Gastrocnemius medialis (tissue), 4 donors: ENCODE results near the gene PLA2G4D. TPM values are rescaled to one million over a fixed set of nuclear protein-coding genes. Genes with fewer than 3 reads are reported as not detected.

Experiments
- ATAC-seq, 2 donors: fragments of 150-250 bp; one replicate each; pipeline ENCODE4 v1.9.1; 2016
- DNase-seq, 2 donors: peaks; one replicate each; pipeline ENCODE4 v3.0.0-alpha.2; 2019
- H3K27ac ChIP-seq, 4 donors: fragments of 200-600 bp; sonication (generic); 1 replicate in 1 of 4; 2 replicates in 3 of 4; pipeline ENCODE4 v1.5.1; 2016 to 2018; ENCODE audit warnings: mild to moderate bottlenecking in 2 of 4, moderate library complexity in 1 of 4
- H3K27me3 ChIP-seq, 3 donors: fragments of 200-600 bp; sonication (generic) in 2 of 3; 1 replicate in 1 of 3; 2 replicates in 2 of 3; pipeline versions ENCODE4 v1.5.1 to v1.6.0; 2016 to 2019; ENCODE audit warnings: mild to moderate bottlenecking in 1 of 3, moderate library complexity in 1 of 3
- H3K36me3 ChIP-seq, 2 donors: fragments of 200-600 bp; sonication (generic) in 1 of 2; one replicate each; pipeline ENCODE4 v1.5.1; 2017 to 2018
- H3K4me1 ChIP-seq, 2 donors: fragments of 200-600 bp; sonication (generic) in 1 of 2; one replicate each; pipeline ENCODE4 v1.5.1; 2016 to 2017; ENCODE audit warnings: mild to moderate bottlenecking in 2 of 2
- H3K4me3 ChIP-seq, 4 donors: fragments of 200-600 bp; sonication (generic) in 3 of 4; 1 replicate in 1 of 4; 2 replicates in 3 of 4; pipeline ENCODE4 v1.5.1; 2016 to 2019; ENCODE audit warnings: mild to moderate bottlenecking in 2 of 4
- H3K9me3 ChIP-seq, 3 donors: fragments of 200-600 bp; sonication (generic) in 2 of 3; 1 replicate in 1 of 3; 2 replicates in 2 of 3; pipeline ENCODE4 v1.5.1; 2016 to 2019
- POLR2A ChIP-seq, 2 donors: fragments of 450-650 bp; IDR thresholded peaks; one replicate each; pipeline ENCODE4 v1.6.1; 2017; ENCODE audit warnings: antibody characterized with exemption in 2 of 2, mild to moderate bottlenecking in 2 of 2, moderate library complexity in 2 of 2
- in situ Hi-C, 4 donors: fragments of 200-750 bp; cut with MboI; loops; one replicate each; pipeline versions ENCODE4 v1.15.0 to v1.8.0; 2017; ENCODE audit warnings: low sequenced_read_pairs in 4 of 4
- intact Hi-C: fragments of 100-400 bp; cut with DNase I; formaldehyde crosslinking; loops from one replicate; pipeline ENCODE4 v1.15.1; 2023; ENCODE audit warnings: low total_unique reads
- total RNA-seq, 4 donors: library from RNA; depleted of rRNA; stranded (reverse); fragments of >200 nt; gene quantifications; one replicate each; pipeline versions ENCODE4 v1.1.0 to v1.2.3, GENCODE V29; 2016
- TF ChIP-seq, protein P1 (sequence below), 5 experiments: fragments of 450-650 bp in 3 of 5; fragments of 200-600 bp in 2 of 5; sonication (generic) in 2 of 5; IDR thresholded peaks in 4 of 5; conservative IDR thresholded peaks in 1 of 5; 1 replicate in 4 of 5; 2 replicates in 1 of 5; pipeline ENCODE4 v1.5.1; 2016 to 2019; ENCODE audit warnings: antibody characterized with exemption in 5 of 5, mild to moderate bottlenecking in 3 of 5, moderate library complexity in 3 of 5

Gene PLA2G4D
- total RNA-seq, 4 donors from 2014 or later: 0.10 TPM; not detected in 3

DNA sequence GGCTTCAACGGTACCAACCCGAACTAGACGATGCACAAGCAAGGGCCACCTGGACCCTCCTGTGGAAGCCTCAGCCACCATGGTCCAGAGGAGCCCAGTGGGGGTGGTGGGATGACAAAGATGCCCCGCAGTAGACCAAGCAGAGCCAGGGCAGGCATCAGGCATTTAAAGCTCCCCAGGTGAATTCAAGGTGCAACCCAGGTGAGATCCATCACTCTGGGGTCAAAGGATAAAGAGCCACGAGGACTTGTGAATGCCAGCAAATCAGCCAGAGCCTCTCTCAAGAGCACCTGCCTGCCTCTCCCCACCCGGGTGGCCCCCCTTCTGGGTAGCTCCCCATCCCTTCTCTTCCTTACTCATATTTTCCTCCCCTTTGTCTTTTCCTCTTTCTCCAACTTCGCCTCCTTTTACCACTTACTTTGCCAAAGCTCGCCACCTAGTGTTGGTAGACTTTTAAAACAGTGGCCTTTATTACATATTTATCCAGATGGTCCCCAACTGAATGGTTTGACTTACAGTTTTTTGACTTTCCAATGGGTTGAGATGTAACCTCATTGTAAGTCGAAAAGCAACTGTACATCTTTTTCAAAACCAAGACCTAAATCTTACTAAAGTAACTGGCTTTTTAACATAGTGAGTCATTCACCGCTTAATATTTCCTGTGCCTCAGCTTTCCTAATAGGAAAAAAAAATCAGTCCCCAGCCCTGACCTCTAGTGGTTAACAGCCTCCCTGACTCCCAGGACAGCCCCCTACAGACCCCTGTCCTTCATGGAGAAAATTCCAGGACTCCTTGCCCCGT, 43.3 kb upstream of the PLA2G4D start:
- Histone ChIP-seq H3K4me3 (no peak overlapping the region), H3K4me1 (no peaks in the 10 kb centered on the region), H3K27me3 (no peaks in the 10 kb centered on the region), H3K9me3 (no peaks in the 10 kb centered on the region), H3K27ac (no peak overlapping the region), H3K36me3 (no peaks in the 10 kb centered on the region)
- DNase-seq (no peak), ATAC-seq (no peak)
- TF ChIP-seq, protein P1, sequence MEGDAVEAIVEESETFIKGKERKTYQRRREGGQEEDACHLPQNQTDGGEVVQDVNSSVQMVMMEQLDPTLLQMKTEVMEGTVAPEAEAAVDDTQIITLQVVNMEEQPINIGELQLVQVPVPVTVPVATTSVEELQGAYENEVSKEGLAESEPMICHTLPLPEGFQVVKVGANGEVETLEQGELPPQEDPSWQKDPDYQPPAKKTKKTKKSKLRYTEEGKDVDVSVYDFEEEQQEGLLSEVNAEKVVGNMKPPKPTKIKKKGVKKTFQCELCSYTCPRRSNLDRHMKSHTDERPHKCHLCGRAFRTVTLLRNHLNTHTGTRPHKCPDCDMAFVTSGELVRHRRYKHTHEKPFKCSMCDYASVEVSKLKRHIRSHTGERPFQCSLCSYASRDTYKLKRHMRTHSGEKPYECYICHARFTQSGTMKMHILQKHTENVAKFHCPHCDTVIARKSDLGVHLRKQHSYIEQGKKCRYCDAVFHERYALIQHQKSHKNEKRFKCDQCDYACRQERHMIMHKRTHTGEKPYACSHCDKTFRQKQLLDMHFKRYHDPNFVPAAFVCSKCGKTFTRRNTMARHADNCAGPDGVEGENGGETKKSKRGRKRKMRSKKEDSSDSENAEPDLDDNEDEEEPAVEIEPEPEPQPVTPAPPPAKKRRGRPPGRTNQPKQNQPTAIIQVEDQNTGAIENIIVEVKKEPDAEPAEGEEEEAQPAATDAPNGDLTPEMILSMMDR (IDR thresholded peaks at IDR 0.05 in 4 of 5, conservative IDR thresholded peaks at IDR 0.05 in 1 of 5): peak in 3 of 5 experiments; percentile 21 to 48 (median 35)
- no peak for TF ChIP-seq POLR2A (IDR thresholded peaks at IDR 0.05)
- intact Hi-C loops: no loop called here
- in situ Hi-C loops: no loop called here

DNA sequence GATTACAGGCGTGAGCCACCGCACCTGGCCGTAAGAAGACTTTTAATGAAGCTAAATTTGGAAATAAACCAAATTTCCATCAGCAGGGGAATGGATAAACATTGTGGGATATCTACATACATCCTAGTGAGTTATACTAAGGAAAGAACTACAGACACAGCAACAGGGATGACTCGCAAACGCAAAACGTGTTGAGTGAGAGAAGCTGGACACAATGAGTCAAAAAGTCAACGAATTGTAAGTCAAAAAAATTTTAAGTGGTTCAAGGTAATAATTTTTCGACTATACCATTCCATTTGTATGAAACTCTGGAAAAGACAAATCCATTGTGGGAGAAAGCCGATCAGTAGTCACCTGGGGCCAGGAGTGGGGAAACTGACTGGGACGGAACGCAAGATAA, 42.2 kb upstream of the PLA2G4D start:
- DNase-seq: no peak
- no peak overlapping the region for H3K4me3 ChIP-seq
- no peaks in the 10 kb centered on the region for H3K9me3 ChIP-seq
- no peaks in the 10 kb centered on the region for H3K4me1 ChIP-seq
- intact Hi-C loops (no loop called here), in situ Hi-C loops (no loop called here)
- TF ChIP-seq, protein P1 (IDR thresholded peaks at IDR 0.05 in 4 of 5, conservative IDR thresholded peaks at IDR 0.05 in 1 of 5): no peak
- no peak for TF ChIP-seq POLR2A (IDR thresholded peaks at IDR 0.05)
- no peak overlapping the region for H3K27ac ChIP-seq
- no peak for ATAC-seq
- no peaks in the 10 kb centered on the region for H3K27me3 ChIP-seq
- H3K36me3 ChIP-seq: no peaks in the 10 kb centered on the region

DNA sequence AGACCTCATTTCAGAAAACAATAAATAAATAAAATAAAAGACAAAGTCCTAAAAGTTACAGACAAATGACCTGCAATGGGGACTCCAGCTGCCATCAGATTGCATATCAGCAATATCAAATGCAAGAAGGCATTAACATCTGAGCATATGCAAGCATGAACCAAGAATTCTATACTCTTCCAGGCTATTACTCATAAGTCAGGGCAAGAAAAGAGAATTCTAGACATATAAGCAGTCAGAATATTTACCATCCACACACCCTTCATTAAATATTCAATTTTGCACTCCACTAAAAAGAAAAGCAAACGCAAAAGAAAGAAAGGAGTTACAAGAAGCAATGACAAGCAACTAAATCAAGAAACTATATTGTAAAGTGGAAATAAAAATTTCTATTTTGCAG, 41.0 kb upstream of the PLA2G4D start:
- Histone ChIP-seq H3K9me3 (no peaks in the 10 kb centered on the region), H3K4me1 (no peaks in the 10 kb centered on the region), H3K27me3 (no peaks in the 10 kb centered on the region), H3K27ac (no peak overlapping the region), H3K4me3 (no peak overlapping the region), H3K36me3 (no peaks in the 10 kb centered on the region)
- no peak for ATAC-seq
- in situ Hi-C loops: no loop called here
- no peak for DNase-seq
- intact Hi-C loops: no loop called here
- no peak for TF ChIP-seq POLR2A (IDR thresholded peaks at IDR 0.05)
- TF ChIP-seq, protein P1 (IDR thresholded peaks at IDR 0.05 in 4 of 5, conservative IDR thresholded peaks at IDR 0.05 in 1 of 5): no peak

DNA sequence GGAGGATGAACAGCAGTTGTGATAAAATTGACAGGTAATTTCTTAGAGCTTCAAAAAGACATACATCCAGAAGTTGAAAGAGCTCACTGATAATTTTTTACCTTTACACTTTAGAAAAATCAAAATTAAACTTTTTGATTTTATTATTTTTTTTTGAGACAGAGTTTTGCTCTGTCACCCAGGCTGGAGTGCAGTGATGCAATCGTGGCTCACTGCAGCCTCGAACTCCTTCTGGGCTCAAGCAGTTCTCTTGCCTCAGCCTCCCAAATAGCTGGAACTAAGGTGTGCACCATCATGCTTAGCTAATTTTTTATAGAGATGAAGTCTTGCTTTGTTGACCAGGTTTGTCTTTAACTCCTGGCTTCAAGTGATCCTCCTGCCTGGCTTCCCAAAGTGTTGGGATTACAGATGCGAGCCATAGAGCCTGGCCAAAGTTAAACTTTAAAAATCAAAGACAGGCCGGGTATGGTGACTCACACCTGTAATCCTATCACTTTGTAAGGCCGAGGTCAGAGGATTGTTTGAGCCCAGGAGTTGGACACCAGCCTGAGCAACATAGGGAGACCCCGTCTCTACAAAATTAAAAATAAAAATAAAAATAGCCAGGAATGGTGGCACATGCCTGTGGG, 40.4 kb upstream of the PLA2G4D start:
- no peaks in the 10 kb centered on the region for H3K27me3 ChIP-seq
- no peaks in the 10 kb centered on the region for H3K36me3 ChIP-seq
- ATAC-seq (no peak), DNase-seq (no peak)
- TF ChIP-seq POLR2A (IDR thresholded peaks at IDR 0.05): no peak
- TF ChIP-seq, protein P1 (IDR thresholded peaks at IDR 0.05 in 4 of 5, conservative IDR thresholded peaks at IDR 0.05 in 1 of 5): no peak
- no peaks in the 10 kb centered on the region for H3K9me3 ChIP-seq
- intact Hi-C loops (loop anchor here (5.0 kb wide), 2 partner anchors 47 to 147 kb away; no protein-coding TSS in a partner anchor), in situ Hi-C loops (no loop called here)
- H3K4me1 ChIP-seq: no peaks in the 10 kb centered on the region
- H3K27ac ChIP-seq: no peak overlapping the region
- H3K4me3 ChIP-seq: no peak overlapping the region
